HPDE6-E6E7 (cell line): Measurements from ENCODE around the gene LDLRAD1.
"Not testable (repeated sequence)": the region's sequence is repeated elsewhere in the genome, so short reads cannot be mapped to it uniquely, and the experiment has no call there.

Experiments
- DNase-seq: peaks from one replicate; pipeline ENCODE4 v3.0.0; 2011; ENCODE audit warnings: missing footprints; ENCODE audit errors: extremely low spot score

LDLRAD1 gene

DNA sequence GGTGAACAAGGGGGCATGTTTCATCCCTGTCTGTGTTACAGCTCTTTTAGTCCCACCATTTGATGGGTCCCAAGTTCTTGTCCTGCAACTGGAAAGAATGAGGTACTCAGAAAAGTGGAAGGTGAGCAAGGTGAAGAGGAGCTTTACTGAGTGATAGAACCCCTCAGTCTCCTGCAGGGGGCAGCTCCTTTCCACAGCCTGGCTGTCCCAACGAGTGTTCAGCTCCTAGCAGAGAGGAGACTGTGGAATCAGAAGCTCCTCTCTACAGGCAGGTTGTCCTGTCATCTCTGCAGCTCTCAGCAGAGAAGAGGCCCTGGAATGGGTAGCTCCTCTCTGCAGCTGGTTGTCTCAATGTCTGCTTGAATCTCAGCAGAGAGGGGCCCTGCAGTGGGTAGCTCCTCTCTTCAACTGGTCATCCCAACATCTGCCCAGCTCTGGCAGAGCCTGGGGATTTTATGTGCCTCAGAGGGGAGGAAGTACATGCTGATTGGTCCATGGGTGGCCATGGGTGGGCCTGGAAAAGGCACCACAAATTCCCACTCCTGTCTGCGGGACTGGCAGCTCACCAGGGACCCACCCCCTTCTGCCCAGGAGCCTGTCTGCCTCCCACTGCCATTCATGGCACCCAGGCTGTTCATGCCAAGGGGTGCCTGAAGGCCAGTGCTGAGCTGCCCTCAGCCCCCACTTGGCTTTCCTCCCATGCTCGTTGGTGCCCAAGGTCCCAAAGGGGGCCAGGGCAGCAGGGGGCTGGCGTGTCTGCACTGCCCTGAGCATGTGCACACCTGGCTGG lies 25.7 kb downstream of the LDLRAD1 start:
- no peak for DNase-seq

DNA sequence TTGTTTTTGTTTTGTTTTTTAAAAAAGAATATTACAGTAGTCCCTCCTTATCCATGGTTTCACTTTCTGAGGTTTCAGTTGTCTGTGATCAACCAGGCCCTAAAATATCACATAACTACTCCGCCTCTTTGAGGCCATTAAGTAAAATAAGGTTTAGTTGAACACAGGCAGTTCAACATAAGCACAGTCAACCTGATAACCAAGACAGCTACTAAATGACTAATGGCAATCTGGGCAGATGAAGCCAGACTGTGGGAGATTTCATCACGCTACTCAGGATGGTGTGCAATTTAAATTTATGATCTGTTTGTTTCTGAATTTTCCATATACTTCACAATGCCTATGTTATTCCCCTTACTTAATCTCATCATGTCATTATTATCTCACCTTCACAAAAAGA lies 30.1 kb downstream of the LDLRAD1 start:
- DNase-seq, result no peak

DNA sequence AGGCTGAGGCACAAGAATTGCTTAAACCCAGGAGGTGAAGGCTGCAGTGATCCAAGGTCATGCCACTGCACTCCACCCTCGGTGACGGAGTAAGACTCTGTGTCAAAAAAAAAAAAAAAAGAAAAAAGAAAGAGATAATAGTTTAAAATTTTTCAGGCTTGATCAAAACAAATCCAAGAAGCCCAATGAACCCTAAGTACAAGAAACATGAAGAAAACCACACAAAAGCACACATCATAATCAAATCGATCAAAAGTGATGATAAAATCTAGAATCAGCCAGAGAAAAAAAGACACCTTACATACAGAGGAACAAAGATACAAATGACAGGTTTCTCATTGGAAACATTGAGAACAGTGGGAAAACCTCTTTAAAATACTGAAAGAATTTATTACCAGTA lies 31.5 kb downstream of the LDLRAD1 start:
- no peak for DNase-seq

DNA sequence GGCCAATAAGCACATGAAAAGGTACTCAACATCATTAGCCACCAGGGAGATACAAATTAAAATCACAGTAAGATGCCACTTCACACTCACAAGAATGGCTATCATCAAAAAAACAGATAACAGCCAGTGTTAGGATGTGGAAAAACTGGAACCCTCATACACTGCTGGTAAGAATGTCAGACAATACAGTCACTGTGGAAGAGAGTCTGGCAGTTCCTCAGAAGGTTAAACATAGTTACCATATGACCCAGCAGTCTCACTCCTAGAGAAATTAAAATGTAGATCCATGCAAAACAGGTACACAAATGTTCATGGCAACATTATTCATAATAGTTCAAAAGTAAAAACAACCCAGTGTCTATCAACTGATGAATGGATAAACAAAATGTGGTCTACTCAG lies 33.3 kb downstream of the LDLRAD1 start:
- no peak for DNase-seq

DNA sequence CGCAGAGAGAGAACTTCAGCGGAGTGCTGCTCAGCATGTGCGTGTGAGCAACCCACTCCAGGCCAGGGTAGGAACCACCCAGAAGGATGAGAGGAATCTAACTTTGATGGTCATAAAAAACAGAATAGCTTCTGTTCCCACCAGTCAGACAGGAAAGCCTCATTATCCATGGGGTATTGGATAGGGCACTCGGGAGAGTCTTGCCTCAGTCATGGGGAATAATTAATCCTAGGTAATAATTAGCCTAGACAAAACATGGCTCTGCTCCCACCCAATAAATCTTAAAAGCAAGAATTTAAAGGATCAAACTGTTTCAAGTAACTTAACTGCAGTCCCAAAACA lies 35.3 kb downstream of the LDLRAD1 start:
- DNase-seq, result no peak

DNA sequence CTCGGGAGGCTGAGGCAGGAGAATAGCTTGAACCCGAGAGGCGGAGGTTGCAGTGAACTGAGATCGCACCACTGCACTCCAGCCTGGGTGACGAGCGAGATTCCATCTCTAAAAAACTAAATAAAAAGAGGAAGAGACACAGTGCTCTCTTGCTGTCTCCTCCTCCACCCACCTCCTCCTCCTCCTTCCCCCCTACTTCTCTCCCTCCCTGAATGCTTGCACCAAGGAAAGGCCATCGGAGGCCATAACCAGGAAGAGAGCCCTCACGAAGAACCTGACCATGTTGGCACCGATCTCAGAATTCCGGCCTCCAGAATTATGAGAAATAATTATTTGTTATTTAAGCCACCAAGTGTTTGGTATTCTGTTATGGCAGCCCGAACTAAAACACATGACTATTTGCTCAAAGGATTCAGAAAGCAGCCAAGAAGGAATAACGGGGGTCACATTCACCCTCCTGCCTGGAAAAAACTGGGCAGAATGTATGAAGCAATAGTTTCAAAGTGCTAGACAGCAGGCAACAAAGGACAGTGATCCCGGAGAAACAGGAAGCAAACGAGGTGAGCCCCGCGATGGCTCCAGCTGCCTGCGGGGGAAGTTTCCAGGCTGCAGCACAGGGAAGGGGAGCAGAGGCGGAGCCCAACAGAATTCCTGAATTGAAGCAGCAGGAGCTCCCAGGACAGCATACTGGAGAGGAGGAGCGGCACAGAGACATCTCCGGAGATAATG lies 35.8 kb downstream of the LDLRAD1 start:
- DNase-seq, result no peak

DNA sequence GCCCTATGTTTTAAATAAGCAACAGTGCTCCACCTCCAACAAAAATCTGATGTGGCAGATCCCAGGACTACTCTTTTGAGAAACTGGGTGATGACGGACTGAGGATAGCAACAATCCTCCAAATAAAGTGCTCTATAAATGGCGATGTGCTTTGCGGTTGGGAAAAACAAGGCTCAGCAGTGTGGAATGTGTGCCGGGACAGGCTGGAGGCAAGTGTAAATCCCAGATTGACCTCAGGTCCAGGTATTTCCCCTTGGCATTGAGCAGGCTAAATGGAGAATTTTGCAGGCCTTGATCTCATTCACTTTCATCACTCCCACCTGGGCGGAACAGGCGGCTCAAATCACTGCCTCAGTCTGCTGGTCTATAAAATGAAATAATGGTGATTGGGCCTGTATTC lies 36.8 kb downstream of the LDLRAD1 start:
- DNase-seq, result no peak

DNA sequence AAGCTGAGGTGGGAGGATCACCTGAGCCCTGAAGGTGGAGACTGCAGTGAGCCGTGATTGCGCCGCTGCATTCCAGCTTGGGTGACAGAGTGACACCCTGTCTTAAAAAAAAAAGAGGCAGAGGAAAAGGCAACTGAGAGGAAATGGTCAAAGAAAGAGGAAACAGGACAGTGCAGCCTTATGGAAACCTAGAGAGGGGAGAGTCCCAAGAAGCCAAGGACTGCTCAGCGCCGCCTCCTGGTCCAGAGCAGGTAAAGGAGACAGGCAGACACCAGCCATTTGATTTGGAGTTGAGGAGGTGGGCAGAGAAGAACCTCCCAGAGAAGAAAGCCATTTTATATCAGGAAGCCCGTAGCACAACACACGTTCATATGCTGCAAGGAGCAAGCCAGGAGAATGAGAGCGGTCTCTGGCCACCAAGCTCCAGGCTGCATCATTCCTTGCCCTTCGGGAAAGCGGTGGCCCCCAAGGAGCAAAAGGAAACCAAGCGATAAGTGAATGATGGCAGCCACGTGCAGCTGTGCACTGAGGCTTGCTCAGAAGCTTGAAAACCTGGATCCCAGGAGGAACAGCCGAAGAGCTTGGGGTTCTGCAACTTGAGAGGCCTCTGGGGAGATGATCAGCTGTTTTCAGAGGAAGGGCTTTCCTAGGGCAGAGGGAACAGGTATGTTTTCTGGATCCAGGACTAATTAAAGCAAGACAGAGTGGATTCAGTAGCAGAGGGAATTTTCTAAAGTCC lies 38.1 kb downstream of the LDLRAD1 start:
- no peak for DNase-seq

DNA sequence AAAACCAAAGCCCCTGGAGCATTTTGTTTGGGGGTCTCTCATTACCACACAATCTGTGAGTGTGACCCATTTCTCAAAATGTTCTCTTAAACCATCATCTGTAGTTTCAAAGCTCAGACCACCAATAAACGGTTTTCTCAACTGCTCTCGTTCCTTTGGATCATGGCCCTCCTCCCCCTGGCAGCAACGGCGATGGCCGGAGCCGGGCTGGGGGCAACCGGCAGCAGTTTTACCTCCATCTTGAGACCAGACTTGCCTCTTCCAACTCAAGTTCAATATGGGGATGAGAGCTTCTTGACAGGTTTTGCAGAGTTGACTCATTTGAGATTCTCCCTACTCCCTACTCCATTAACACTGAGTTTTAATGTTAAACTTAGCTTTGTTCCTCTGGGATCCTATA lies 42.1 kb downstream of the LDLRAD1 start:
- no peak for DNase-seq

DNA sequence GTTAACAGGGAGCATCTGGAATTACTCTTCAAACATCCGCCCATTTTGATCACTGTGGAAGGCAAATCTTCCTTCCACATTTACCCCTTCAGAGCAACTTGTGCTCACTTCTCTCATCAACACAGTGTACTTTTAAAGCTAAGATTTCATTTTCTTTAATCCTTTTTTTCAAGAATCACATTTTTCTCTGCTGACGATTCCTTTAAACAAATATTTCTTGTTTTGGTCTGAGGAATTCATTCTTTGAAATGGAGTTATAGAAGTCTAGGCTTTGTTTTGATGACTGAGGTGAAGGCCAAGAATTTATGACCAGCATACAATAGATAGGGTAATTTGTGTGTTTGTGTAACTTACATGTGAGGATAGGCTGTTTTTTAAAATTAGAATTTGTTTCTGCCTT lies 46.3 kb downstream of the LDLRAD1 start:
- no peak for DNase-seq

DNA sequence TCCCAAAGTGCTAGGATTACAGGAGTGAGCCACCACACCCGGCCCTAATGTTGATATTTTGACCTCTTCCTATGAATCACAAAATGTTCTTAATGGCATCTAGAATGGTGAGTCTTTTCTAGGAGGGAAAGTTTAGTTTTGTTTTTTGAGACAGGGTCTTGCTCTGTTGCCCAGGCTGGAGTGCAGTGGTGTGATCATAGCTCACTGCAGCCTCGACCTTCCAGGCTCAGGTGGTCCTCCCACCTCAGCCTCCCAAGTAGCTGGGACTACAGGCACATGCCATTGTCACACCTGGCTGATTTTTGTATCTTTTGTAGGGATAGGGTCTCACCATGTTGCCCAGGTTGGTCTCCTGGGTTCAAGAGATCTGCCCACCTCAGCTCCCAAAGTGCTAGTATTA lies 48.7 kb downstream of the LDLRAD1 start:
- DNase-seq, result not testable (repeated sequence)

DNA sequence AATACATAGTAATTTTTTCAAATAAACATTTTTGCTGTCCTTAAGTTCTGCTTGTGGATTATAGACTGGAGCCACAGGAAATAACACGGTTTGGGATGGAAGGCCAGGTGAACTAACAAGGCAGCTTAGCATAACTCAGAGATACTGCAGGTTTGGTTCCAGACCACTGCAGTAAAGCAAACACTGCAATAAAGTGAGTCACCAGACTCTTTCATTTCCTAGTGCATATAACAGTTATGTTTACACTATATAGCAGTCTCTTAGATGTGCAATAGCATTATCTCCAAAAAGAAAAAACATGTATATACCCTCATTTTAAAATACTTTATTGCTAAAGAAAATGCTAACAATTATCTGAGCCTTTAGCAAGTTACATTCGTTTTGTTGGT lies 49.9 kb downstream of the LDLRAD1 start:
- no peak for DNase-seq

DNA sequence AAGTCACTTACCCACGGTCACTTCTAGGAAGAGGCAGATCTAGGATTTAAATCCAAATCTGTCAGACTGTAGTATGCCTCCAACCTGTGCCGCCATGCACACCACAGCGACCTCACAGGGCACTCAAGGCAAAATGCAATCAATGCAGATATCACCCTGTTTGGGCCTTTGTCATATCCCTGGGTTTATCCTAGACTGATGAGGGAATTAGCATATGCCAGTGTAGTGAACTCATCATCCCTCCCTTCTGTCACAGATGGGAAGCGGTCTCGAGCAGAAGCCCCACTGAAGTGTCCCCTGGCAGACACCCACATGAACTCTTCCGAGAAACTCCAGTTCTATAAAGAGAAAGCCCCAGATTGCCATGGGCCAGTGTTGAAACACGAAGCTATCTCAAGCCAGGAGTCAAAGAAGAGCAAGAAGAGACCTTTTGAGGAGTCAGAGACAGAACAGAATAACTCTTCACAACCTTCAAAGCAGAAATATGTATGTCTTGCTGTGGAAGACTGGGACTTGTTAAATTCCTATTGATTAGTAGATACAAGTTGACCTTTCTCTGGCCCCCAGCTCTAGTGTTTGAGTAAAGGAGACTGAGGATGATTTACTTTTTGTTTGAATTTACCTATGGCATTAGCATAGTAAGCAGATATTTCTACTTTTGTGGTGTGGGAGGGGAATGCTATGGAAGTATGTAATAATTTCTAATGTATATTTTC lies 50.4 kb downstream of the LDLRAD1 start:
- DNase-seq, result no peak

DNA sequence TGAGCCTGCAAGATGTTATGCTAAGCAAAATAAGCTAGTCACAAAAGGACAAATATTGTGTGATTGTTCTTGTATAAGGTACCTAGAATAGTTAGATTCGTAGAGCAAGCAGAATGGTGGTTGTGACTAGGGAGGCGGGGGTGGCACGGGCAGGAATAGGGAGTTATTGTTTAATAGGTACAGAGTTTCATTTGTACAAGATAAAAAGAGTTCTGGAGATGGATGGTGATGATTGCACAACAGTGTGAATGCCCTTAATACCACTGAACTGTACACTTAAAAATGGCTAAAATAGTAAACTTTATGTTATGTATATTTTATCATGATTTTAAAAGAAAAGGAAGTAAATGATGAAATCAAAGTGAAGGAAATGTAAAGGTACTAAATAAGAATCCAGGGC lies 51.2 kb downstream of the LDLRAD1 start:
- no peak for DNase-seq

DNA sequence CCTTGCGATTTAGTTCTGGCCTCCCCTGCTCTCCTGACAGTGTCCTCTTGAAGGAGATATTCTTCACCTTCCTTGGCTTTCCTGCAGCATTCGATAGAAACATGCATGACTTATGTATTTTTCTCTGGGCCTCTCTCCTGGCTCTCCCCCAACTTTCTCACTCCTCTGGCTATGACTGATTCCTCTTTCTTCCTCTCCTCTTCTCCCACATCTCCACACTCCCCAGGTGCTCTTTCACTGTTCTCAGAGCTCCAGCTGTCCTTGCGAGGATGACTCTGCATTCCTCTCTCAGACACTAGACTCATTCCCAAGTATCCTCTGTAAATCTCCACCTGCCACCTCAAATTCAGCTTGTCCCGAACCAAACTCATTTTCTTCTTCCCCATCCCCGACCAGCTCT lies 53.9 kb downstream of the LDLRAD1 start:
- no peak for DNase-seq

DNA sequence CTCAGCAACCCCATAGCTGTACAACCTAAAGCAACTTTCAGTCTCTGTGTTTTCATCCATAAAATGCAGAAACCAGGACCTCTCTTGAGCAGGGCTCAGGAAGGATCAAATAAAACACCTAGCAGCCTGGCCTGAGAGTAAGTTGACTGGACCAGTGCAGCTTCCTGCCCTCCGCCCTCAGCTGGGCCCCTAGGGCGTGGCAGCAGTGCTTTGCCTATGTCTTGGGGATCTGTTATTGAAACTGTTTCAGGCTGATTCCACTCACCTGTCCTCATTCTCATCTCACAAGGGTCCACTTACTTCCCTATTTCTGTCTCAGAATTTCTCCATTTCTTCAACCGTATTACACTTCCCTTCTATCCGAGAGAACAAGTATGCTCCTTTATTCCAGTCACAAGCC lies 54.5 kb downstream of the LDLRAD1 start:
- DNase-seq, result no peak

DNA sequence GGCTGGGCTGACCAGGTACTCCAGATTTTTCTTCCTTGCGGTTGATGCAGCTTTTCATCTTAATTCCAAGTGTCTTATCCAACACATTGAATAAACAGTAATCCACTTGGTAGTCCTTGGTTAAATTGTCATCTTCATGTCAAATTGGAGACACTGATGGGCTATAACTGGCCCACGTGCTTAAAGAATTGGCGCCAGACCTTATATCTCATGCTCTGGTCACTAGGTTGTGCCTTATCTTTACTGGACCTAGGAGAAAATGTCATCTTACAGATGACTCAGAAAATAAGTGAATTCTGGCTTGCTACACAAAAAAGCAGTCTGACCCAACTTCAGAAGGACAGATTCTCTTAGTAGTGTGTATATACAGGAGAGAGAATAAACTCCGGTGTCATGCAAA lies 55.6 kb downstream of the LDLRAD1 start:
- DNase-seq, result no peak

DNA sequence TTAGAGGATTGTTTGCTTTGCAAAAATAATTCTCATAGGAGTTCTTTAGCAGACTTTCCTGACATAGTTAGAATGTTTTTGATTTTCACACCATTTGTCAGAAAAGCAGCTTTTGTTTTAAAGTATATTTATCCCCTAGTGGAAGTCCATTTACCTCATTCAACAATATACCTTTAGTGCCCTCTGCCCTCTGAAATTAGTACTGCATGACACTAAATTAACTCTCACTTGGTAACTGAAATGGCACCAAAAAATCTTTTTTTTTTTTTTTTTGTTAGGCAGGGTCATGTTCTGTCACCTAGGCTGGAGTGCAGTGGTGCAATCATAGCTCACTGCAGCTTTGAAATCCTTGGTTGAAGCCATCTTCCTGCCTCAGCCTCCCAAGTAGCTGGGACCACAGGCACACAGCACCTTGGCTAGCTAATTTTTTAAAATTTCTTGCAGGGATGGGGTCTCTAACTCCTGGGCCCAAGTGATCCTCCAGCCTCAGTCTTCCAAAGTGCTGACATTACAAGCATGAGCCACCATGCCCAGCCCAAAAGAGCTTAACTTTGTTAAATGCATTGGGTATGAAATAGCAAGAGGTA lies 58.2 kb downstream of the LDLRAD1 start:
- DNase-seq, result no peak
